ENCODE measurements around the gene HOXA9.

HOXA9 gene

GRCh38 chr7:27176962-27177794 lies 11.8 kb upstream of the HOXA9 start:
- DNase-seq (ENCODE audit: low spot score): no peak

GRCh38 chr7:27176524-27176845 lies 11.1 kb upstream of the HOXA9 start:
- DNase-seq (ENCODE audit: low spot score): no peak

- no peak for DNase-seq (ENCODE audit: low spot score)
Observed at GRCh38 chr7:27175626-27176523, 10.5 kb upstream of the HOXA9 start.

GRCh38 chr7:27174874-27175625 lies 9.7 kb upstream of the HOXA9 start:
- no peak for DNase-seq (ENCODE audit: low spot score)

- no peak for DNase-seq (ENCODE audit: low spot score)
Observed at GRCh38 chr7:27173956-27174873, 8.9 kb upstream of the HOXA9 start, which contains the start of gene HOXA10. Gene HOXA10, minus strand, starts transcription at chr7:27174320. Its CDS starts 14 bp downstream, at chr7:27174306.

- DNase-seq (ENCODE audit: low spot score): no peak
Observed at GRCh38 chr7:27173511-27173955, 8.2 kb upstream of the HOXA9 start.

- no peak for DNase-seq (ENCODE audit: low spot score)
Observed at GRCh38 chr7:27172823-27173510, 7.6 kb upstream of the HOXA9 start.

- no peak for DNase-seq (ENCODE audit: low spot score)
Observed at GRCh38 chr7:27172315-27172774, 7.0 kb upstream of the HOXA9 start.

- no peak for DNase-seq (ENCODE audit: low spot score)
Observed at GRCh38 chr7:27171637-27172314, 6.4 kb upstream of the HOXA9 start.

- no peak for DNase-seq (ENCODE audit: low spot score)
Observed at GRCh38 chr7:27171325-27171636, 5.9 kb upstream of the HOXA9 start.

- no peak for DNase-seq (ENCODE audit: low spot score)
Observed at GRCh38 chr7:27170426-27171324, 5.3 kb upstream of the HOXA9 start.

GRCh38 chr7:27169658-27170425 lies 4.5 kb upstream of the HOXA9 start:
- DNase-seq (ENCODE audit: low spot score): no peak

GRCh38 chr7:27168265-27168947 lies 3.1 kb upstream of the HOXA9 start:
- no peak for DNase-seq (ENCODE audit: low spot score)

- no peak for DNase-seq (ENCODE audit: low spot score)
Observed at GRCh38 chr7:27167916-27168264, 2.6 kb upstream of the HOXA9 start.

- no peak for DNase-seq (ENCODE audit: low spot score)
Observed at GRCh38 chr7:27166531-27167505, 1.5 kb upstream of the HOXA9 start.

GRCh38 chr7:27165996-27166530 lies 726 bp upstream of the HOXA9 start:
- no peak for DNase-seq (ENCODE audit: low spot score)
